ENCODE measurements around the gene SHMT1.
A peak's percentile ranks its signal among the peaks of the same experiment; 100 is the strongest.
"Not testable (repeated sequence)": the region's sequence is repeated elsewhere in the genome, so short reads cannot be mapped to it uniquely, and the experiment has no call there.

Gene SHMT1

DNA sequence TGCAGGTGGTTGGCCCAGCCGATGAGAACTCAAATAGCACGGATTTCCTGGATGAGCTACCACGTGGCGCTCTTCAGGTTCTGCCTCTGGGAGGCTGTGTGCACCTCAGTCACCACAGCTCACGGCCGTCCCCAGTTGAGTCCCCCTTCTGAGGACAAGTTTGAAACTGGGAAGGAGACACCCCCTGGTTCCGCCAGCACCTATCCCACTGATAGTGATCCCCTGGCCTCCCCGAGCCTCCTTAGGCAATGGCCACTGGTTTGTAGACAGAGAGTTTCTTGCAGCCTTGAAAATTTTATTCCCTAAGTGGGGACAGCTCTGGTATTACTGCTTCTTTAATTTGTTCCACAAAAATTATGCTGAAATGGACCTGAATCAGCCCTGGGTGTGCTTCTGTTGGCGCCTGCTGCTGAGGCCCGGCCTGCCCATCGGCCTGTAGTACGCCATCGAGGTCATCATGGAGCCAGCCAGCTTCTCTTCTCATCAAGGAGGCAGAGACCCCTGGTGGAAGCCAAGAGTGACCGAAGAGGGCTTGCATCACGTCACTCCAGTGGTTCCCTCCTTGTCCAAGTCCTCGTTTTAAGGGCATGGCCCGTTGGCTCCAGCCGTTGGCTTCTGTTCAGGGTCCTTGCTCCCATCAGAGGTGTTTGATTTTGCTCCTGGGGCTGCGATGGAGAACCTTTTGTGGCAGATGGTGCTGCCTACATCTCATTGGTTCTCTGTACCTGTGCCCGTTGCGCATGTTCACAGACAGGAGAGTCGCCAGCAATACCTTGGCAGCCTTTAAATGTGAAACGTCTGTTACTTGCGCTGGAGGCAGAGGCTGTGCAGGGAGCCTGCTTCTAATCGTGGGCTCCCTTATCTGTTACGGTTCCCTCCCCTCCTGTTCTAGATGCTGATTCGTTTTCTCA is 39.0 kb downstream of the SHMT1 start:
- no peak for DNase-seq

DNA sequence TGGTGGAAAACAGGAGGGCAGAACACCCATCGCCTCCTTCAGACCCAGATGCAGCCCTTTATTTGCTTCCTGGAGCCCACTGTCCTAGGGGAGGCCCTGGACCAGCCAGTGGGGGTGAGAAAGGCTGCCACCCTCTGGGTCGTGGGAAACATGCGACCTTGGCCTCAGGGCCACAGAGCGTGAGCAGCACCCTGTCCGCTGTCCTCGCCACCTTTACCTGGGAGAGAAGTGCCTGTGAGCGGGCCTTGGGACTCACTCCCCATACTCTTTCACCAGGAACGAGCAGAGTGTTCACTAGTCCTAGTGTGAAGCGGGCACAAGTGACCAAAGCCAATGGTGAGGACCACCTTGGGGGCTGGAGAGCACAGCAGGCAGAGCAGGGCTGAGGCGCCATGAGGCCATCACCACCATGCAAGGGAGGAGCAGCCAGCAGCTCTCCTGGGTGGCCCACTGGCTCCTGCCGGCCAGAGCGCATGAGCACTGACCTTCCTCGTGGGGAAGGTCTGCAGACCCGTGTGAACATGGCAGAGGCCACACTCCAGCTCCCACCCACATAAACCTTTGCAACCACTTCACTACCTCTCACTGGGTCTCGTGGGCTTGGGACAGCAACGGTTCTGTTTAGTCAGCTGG is 39.7 kb downstream of the SHMT1 start:
- no peak for DNase-seq

DNA sequence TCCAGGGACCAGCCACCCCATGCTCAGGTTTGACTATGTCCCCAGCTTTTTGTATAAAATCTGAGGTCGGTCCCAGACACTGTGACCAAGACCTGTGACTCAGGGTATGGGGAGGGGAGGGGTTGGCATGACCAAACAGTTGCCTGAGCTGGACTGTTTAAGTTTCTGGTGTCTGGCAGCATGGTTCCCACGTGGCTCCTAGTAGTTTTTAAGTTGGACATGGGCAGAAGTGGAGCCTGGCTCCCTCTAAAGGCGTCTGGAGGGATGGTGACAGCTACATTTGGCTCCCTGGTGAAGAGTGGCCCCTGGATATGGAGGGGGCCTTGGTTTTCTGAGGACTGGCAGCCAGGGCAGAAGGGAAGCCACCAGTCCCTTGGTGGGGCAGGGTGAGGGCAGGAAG is 40.3 kb downstream of the SHMT1 start:
- no peak for DNase-seq

DNA sequence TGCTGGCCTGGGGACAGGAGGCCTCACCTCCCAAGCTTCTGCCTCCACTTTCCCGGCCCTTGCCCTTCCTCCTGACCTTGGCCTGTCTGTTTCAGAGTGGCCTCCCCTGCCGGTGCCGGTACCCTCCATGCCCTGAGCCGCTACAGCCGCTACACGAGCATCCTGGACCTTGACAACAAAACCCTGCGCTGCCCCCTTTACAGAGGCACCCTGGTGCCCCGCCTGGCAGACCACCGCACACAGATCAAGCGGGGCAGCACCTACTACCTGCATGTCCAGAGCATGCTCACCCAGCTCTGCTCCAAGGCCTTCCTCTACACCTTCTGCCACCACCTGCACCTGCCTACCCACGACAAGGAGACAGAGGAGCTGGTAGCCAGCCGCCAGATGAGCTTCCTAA is 40.8 kb downstream of the SHMT1 start:
- DNase-seq, result no peak

DNA sequence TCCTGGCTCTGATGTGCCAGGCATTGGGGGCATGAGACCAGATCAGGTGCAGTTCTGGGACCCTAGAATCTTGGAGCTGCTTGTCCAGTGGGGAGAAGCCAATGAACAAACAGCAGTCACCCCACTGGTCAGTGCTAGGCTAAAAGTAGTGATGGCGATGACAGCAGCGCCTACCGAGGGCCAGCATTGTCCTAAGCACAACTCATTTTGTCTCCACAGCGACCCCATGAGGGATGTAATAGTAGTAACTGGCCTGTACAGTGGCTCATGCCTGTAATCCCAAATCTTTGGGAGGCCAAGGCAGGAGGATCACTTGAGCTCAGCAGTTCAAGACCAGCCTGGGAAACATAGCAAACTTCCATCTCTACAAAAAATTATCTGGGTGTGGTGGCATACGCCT is 42.0 kb downstream of the SHMT1 start:
- DNase-seq, result no peak

DNA sequence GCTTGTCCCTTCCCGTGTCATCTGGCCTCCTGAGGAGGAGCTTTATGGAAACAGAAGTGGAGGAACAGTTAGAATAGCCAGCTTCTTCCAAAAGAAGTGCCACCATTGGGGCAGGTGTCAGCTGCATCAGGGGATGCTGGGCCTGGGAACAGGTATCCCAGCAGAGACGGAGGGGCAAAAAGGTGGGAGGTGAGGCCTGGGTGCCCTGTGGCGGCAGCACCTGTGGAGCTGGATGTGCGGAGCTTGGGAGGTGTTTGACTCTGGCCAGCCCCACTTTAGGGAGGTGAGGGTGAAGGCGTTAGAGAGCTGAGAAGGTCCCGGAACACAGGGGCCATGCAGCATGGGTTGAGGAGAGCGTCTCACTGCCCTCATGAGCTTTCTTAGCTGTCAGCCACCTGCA is 43.0 kb downstream of the SHMT1 start:
- DNase-seq, result no peak

DNA sequence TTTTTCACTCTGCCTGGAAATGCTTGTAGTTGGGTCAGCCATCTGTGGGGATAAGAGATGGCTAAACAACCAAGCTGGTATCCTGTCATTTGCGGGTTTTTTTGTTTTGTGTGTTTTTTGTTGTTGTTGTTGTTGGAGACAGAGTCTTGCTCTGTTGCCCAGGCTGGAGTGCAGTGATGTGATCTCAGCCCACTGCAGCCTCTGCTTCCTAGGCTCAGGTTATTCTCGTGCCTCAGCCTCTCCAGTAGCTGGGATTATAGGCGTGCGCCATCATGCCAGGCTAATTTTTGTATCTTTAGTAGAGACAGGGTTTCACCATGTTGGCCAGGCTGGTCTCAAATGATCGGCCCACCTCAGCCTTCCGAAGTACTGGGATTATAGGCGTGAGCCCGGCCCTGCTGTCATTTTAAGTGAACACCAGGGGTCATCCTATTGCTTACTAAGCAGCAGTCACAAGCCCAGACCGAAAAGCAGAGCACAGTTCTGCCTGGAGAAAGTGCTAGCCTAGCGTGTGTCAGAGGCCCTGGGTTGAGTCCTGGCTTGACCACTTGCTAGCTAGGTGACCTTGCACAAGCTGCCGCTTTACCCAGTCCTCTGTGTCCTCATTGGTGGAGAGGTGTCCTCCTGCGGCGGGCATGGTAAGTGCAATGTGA is 43.6 kb downstream of the SHMT1 start:
- DNase-seq, result no peak

DNA sequence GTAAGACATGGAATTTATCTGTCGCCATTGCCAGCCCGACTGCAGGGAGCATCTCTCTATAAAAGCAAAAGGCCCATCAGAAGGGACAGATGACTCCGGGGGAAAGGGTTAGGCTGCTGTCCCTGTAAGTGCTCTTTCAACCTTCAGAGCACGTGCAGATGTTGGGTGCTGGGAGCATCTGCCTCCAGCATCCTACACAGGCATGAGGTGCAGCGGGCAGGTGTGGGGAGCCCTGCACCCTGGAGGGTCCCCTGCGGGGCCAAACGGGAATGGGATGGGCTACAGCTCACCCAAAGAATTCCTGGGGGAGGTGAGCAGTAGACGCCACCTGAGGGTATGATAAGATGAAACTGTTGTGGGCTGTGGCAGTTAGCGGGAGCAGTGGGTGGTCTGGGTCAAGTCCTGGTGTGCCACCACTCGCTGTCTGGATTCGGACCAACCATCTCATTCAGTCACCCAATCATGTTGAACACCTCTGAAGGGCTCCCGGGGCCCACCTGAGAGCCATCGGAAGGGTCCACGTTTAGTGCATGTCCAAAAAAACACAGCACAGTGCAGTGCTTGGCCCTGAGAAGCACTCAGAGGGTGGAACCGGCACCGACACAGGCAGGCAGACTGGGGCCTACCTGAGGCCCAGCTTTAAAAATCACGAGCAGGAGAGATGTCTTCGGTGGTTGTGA is 44.4 kb downstream of the SHMT1 start:
- no peak for DNase-seq

DNA sequence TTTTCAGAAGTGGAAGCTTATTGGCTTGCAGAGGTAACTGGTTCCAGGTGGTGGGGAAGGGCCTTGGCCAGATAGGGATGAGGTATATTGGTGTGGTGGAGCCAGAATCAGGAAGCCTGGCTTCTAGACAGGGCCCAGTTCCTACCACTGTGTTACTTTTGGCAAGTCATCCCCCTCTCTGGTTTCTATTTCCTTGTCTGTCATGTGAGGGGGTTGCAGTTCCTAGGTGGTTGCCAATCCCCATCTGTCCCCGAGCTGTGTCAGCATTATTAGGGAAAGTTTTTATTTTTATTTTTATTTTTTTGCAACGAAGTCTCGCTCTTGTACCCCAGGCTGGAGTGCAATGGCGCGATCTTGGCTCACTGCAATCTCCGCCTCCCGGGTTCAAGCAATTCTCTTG is 45.2 kb downstream of the SHMT1 start:
- DNase-seq, result no peak

DNA sequence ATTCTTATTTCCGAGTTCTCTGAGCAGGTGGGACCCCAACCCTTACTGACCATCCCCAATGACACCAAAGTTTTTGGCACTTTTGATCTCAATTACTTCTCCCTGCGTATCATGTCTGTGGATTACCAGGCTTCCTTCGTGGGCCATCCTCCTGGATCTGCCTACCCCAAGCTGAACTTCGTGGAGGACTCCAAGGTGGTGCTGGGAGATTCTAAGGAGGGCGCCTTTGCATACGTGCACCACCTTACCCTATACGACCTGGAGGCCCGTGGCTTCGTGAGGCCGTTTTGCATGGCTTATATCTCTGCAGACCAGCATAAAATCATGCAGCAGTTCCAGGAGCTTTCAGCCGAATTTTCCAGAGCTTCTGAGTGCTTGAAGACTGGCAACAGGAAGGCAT is 47.4 kb downstream of the SHMT1 start:
- no peak for DNase-seq

DNA sequence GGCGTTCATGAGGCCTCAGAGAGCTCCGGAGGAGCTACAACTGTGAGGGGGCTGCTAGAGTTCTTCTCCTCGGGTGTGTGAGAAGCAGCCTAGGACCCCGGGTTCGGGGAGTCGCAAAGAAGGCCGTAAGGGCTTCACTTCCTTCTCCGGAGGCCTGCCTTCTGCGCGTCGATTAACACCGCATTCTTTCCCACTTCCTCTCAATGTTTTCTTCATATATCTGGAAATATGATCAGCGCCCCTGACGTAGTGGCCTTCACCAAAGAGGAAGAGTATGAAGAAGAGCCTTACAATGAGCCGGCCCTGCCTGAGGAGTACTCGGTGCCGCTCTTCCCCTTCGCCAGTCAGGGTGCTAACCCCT is 47.8 kb downstream of the SHMT1 start:
- no peak for DNase-seq

DNA sequence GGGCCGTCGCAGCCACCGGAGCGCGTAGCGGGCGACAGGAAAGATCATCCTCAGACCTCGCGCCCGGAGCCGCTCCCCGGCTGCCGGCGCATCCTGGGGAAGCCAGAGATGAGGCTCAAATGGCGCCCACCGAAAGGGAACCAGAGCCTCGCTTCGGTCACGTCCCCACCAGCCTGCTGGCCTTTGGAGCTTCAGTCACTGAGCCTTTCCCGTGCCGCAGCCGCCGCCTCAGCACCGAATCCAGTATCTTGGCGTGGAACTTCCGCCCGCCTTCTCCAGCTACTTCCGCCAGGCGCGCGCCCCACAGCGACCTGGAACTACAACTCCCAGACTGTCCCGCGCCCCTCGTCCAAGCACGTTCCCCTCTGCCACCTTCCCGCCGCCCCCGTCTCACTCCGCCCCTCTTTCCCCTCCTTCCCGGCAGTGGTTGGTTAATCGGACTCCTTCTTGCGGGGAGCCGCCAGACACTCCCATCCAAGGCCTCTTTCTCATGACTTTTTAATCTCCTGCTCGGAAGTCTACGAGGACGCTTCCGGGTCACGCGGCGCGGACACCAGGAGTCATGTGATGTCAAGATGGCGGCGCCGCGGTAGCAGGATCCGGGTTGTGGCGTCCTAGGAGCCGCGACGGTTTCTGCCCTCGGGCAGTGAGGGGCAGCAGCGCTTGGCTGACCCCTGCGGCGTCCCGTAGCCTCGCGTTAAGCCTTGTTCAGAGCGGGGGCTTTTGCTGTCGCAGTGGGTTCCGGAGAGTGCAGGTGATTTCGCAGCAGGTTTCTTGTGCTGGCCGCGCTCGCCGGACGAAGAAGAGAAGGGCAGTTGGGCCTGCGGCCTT is 48.4 kb downstream of the SHMT1 start, which contains the start of the genes SMCR8 and TOP3A:
Gene SMCR8 (plus strand): TSS at position 563 of the 831 bp plus-strand sequence. CDS start 497 bp downstream, outside the sequence.
Gene TOP3A (minus strand): TSS at position 264 of the 831 bp plus-strand sequence. CDS start 216 bp downstream, at position 48.
- DNase-seq, result peak; percentile 94

DNA sequence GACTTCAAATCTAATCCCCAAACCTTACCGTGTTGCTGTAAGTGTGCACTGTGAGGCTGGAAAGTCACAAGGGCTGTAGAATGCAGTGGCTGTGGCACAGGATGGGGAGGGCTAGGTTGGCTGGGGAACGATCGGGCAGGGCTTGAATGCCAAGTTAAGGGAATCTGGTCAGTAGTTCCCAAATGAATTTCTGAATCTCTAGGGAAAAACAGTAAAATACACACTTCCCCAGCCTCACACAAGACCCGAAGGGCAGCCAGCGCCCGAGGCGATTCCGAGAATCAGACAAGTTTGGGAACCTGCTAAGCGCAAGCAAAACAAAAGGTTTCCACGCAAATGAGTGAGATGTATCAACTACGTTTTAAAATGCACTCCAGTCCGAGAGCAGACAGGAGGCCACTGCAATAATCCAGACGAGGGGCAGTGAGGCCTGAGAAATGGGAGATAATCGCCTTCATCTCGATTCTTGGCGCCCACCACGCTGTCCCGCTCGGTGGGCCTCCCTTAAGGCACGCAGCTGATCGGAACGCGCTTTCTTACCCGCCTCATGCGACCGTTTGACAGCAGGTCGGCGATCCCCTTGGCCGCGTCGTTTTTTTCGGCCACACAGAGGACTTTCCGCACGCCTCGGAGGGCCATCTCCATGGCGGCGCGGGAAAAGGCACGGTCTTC is 49.2 kb downstream of the SHMT1 start:
- DNase-seq, result no peak

DNA sequence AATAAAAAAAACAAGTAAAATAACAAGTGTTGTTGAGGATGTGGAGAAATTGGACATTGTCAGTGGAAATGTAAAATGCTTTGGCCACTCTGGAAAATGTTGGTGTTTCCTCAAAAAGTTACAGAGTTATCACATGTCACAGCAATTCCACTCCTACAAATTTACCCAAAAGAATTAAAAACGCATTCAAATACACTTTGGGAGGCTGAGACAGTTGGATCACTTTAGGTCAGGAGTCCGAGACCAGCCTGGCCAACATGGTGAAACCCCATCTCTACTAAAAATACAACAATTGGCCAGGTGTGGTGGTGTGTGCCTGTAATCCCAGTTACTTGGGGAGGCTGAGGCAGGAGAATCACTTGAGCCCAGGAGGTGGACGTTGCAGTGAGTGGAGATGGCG is 54.1 kb downstream of the SHMT1 start:
- no peak for DNase-seq

DNA sequence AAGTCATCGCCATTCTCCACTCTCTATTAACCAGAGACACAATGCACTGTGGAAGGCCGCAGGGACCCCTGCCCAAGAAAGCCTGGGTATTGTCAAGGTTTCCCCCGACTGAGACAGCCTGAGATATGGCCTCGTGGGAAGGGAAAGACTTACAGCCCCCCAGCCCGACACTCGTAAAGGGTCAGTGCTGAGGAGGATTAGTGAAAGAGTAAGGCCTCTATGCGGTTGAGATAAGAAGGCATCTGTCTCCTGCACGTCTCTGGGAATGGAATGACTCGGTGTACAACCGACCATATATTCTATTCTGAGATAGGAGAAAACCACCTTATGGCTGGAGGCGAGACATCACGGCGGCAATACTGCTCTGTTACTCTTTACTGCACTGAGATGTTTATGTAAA is 60.1 kb downstream of the SHMT1 start:
- not testable (repeated sequence) for DNase-seq

DNA sequence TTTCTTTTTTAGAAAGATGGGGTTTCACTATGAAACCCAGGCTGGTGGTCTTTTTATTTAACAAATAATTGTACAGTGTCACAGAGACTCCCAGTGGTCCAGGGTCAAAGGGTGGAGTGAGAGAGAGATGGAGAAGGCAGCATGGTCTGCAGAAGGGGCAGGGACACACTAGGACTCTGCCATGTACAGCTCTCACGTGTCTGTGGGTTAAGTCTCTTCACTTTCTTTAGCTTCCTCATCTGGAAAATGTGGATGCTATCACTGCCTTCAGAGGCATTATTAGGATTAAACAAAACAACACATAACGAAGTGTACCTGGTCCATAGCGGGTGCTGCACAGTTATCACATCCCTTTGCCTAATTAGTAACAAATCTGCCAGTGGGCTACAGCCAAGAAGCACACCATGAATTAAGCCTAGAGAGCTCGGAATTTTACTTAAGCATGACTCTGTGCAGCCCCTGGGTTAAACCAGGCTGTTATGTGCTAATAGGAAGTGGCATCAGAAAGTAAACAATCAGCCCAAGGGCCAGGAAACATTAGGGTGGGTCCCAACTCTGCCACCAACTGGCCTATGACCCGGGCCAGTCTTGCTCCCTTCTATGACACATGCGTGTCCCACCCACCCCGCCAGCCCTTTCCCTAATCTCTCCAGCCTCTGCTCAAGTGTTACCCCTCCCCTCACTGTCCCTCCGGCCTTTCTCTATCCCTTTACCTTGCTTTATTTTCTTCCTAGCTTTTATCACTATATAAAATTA is 62.4 kb downstream of the SHMT1 start:
- DNase-seq, result no peak

DNA sequence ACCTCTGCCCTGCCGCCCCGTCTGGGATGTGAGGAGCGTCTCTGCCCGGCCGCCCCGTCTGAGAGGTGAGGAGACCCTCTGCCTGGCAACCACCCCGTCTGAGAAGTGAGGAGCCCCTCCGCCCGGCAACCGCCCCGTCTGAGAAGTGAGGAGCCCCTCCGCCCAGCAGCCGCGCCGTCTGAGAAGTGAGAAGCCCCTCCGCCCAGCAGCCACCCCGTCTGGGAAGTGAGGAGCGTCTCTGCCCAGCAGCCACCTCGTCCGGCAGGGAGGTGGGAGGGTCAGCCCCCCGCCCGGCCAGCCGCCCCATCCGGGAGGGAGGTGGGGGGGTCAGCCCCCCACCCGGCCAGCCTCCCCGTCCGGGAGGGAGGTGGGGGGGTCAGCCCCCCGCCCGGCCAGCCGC is 65.3 kb downstream of the SHMT1 start:
- not testable (repeated sequence) for DNase-seq

DNA sequence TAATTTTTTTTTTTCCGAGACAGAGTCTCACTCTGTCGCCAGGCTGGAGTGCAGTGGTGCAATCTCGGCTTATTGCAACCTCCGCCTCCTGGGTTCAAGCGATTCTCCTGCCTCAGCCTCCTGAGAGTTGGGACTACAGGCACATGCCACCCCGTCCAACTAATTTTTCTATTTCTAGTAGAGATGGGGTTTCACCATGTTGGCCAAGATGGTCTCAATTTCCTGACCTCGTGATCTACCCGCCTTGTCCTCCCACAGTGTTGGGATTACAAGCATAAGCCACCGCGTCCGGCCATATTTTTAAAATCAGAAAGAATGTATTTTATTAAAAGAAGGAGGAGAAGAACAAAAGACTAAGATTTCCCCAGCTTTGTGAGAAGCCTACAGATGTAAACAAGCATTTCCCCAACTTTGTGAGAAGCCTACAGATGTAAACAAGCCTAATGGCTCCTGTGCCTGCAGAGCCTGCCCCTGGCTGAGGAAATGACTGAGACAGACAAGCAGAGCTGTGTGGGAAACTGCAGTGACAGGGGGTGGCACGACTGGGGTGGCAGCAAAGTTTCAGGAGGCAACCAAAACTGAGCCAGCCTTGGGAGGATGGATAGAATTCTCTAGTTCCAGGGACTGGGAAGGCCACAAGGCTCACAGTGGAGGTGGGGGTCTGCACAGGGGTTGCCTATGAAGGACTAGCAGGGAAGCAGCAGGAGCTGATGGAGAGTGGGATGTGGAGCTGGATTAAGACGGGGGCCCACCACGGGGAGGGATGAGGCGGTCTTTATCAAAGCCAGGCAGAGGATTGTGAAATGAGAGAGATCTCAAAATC is 71.4 kb downstream of the SHMT1 start:
- DNase-seq, result no peak

DNA sequence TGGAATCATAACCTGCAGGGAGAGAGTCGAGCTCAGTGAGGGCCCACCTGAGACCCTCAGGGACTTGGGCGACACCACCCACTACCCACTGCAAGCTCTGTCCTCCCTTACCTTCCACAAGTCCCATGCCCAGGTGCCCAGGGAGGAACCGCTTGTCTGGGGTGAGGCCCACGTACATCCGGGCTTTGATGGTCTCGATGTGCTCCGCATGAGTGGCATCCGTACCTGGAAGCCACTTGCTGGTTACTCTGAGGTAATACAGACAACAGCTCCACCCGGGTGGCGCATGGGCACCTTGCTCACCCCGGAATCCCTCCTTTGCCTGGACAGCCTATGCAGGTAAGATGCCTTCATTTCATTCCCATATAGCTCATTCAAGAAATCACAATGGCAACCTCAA is 78.1 kb downstream of the SHMT1 start:
- DNase-seq, result no peak

DNA sequence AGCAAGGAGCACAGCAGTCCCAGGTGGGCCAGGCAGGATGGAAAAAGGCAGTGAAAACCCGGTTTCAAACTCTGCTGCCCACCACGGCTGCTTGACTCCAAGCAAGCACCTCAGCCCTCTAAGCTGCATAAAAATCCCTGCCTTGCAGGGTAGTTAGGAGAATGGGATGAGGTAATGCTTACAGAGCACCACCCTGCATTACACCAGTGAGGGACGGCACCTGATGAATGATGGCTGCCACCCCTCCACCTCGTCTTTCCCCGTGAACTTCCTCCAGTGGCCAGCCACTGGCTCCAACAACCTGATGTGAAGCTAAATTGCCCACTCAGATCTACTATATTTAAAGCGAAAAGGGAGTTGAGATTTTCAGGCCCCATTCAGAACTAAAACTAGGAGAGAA is 81.6 kb downstream of the SHMT1 start:
- DNase-seq, result no peak
